ENCODE data around the gene PTPRS.

DNA sequence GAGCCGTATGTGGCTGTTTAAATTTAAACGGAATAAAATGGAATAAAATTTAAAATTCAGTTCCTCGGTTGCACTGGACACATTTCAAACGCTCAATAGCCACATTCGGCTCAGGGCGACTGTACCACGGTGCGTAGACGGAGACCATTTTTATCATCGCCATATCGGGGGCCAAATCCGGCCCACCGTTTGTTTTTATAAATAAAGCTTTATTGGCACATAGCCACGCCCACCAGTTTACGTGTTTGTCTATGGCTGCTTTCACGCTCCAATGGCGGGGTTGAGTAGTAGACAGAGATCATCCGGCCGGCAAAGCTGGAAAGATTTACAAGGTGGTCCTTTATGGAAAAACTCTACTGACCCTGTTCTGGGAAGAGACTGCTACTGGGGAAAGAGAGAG, 33.0 kb downstream of the PTPRS start:
- TF ChIP-seq, protein P1, sequence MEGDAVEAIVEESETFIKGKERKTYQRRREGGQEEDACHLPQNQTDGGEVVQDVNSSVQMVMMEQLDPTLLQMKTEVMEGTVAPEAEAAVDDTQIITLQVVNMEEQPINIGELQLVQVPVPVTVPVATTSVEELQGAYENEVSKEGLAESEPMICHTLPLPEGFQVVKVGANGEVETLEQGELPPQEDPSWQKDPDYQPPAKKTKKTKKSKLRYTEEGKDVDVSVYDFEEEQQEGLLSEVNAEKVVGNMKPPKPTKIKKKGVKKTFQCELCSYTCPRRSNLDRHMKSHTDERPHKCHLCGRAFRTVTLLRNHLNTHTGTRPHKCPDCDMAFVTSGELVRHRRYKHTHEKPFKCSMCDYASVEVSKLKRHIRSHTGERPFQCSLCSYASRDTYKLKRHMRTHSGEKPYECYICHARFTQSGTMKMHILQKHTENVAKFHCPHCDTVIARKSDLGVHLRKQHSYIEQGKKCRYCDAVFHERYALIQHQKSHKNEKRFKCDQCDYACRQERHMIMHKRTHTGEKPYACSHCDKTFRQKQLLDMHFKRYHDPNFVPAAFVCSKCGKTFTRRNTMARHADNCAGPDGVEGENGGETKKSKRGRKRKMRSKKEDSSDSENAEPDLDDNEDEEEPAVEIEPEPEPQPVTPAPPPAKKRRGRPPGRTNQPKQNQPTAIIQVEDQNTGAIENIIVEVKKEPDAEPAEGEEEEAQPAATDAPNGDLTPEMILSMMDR (IDR thresholded peaks at IDR 0.05): no peak
- no peak for TF ChIP-seq POLR2A (IDR thresholded peaks at IDR 0.05)

All from thyroid gland (tissue), 4 donors.